CD14-positive monocyte (primary cell): ENCODE measurements around the gene CUL7. TPM values are rescaled to one million over a fixed set of nuclear protein-coding genes. Genes with fewer than 3 reads are reported as not detected.
A peak's percentile ranks its signal among the peaks of the same experiment; 100 is the strongest.

Experiments used
- DNase-seq, 3 donors: peaks; one replicate each; pipeline ENCODE4 v3.0.0-alpha.2; 2011 to 2022
- H2AFZ ChIP-seq: 2 replicates; pipeline ENCODE4 v1.6.0; 2012; ENCODE audit warnings: mild to moderate bottlenecking, low read depth, low read length, inconsistent platforms; ENCODE audit not compliant: insufficient read depth, poor library complexity, severe bottlenecking
- H3K27ac ChIP-seq, 2 donors: 1 replicate in 1 of 2; 2 replicates in 1 of 2; pipeline ENCODE4 v1.5.1; 2012 to 2013; ENCODE audit warnings: low read length in 2 of 2, control low read depth in 1 of 2, inconsistent platforms in 1 of 2, low read depth in 1 of 2, mild to moderate bottlenecking in 1 of 2
- H3K27me3 ChIP-seq, 2 donors: one replicate each; pipeline versions ENCODE4 v1.6.0 to v1.6.1; 2011 to 2013; ENCODE audit warnings: low read length in 2 of 2; ENCODE audit not compliant: control insufficient read depth in 2 of 2, insufficient read depth in 2 of 2
- H3K36me3 ChIP-seq, 2 donors: replicated peaks in 1 of 2; 1 replicate in 1 of 2; 2 replicates in 1 of 2; pipeline versions ENCODE4 v1.5.1 to v1.6.1; 2012 to 2013; ENCODE audit warnings: low read length in 2 of 2, control low read depth in 1 of 2, inconsistent platforms in 1 of 2, mild to moderate bottlenecking in 1 of 2; ENCODE audit not compliant: insufficient read depth in 2 of 2, control insufficient read depth in 1 of 2
- H3K4me1 ChIP-seq, 2 donors: 1 replicate in 1 of 2; 2 replicates in 1 of 2; pipeline versions ENCODE4 v1.5.1 to v1.6.1; 2012 to 2013; ENCODE audit warnings: low read length in 2 of 2, control low read depth in 1 of 2, inconsistent platforms in 1 of 2, mild to moderate bottlenecking in 1 of 2, moderate library complexity in 1 of 2; ENCODE audit not compliant: insufficient read depth in 2 of 2, control insufficient read depth in 1 of 2
- H3K4me2 ChIP-seq: replicated peaks from 2 replicates; pipeline ENCODE3; 2012; ENCODE audit warnings: low read length, moderate library complexity, mild to moderate bottlenecking; ENCODE audit not compliant: poor library complexity, severe bottlenecking; ENCODE audit errors: extremely low read depth
- H3K4me3 ChIP-seq, 3 experiments: fragments of 200-600 bp in 1 of 3; sonication (generic) in 1 of 3; replicated peaks in 1 of 3; 1 replicate in 2 of 3; 2 replicates in 1 of 3; pipeline ENCODE4 v1.5.1; 2011 to 2013; ENCODE audit warnings: low read length in 3 of 3, mild to moderate bottlenecking in 3 of 3, control low read depth in 2 of 3, low read depth in 2 of 3, inconsistent platforms in 1 of 3, moderate library complexity in 1 of 3
- H3K79me2 ChIP-seq: 2 replicates; pipeline ENCODE4 v1.6.0; 2012; ENCODE audit warnings: mild to moderate bottlenecking, control low read depth, inconsistent platforms, low read length, moderate library complexity; ENCODE audit not compliant: insufficient read depth
- H3K9ac ChIP-seq: 2 replicates; pipeline ENCODE4 v1.6.0; 2017; ENCODE audit warnings: low read length, mild to moderate bottlenecking; ENCODE audit not compliant: insufficient read depth, poor library complexity, severe bottlenecking
- H3K9me3 ChIP-seq, 2 donors: replicated peaks in 1 of 2; 1 replicate in 1 of 2; 2 replicates in 1 of 2; pipeline versions ENCODE4 v1.5.1 to v1.6.1; 2012 to 2013; ENCODE audit warnings: low read length in 2 of 2, control low read depth in 1 of 2; ENCODE audit not compliant: control insufficient read depth in 1 of 2, insufficient read depth in 1 of 2
- H4K20me1 ChIP-seq: 2 replicates; pipeline ENCODE4 v1.6.0; 2012; ENCODE audit warnings: mild to moderate bottlenecking, low read length, control low read depth, moderate library complexity; ENCODE audit not compliant: insufficient read depth
- H3K27ac Mint-ChIP-seq, 7 donors: one replicate each; pipeline ENCODE4 v1.8.0; 2020; ENCODE audit warnings: mild to moderate bottlenecking in 7 of 7, mixed read lengths in 7 of 7, moderate library complexity in 6 of 7, inconsistent platforms in 2 of 7
- H3K27me3 Mint-ChIP-seq, 3 donors: one replicate each; pipeline ENCODE4 v1.8.0; 2021 to 2022; ENCODE audit warnings: low read depth in 3 of 3, mild to moderate bottlenecking in 3 of 3, mixed read lengths in 3 of 3, moderate library complexity in 3 of 3, inconsistent platforms in 1 of 3
- H3K36me3 Mint-ChIP-seq, 2 donors: one replicate each; pipeline ENCODE4 v1.8.0; 2020; ENCODE audit warnings: mixed read lengths in 2 of 2, inconsistent platforms in 1 of 2, mild to moderate bottlenecking in 1 of 2
- H3K4me1 Mint-ChIP-seq: one replicate; pipeline ENCODE4 v1.8.0; 2020; ENCODE audit warnings: mild to moderate bottlenecking, mixed read lengths
- H3K4me3 Mint-ChIP-seq, 2 donors: one replicate each; pipeline ENCODE4 v1.8.0; 2020; ENCODE audit warnings: mild to moderate bottlenecking in 2 of 2, mixed read lengths in 2 of 2, moderate library complexity in 1 of 2
- H3K9me3 Mint-ChIP-seq, 7 donors: one replicate each; pipeline ENCODE4 v1.8.0; 2020 to 2022; ENCODE audit warnings: mixed read lengths in 7 of 7, mild to moderate bottlenecking in 6 of 7, moderate library complexity in 6 of 7, inconsistent platforms in 2 of 7
- CTCF ChIP-seq: fragments of 200-600 bp; IDR thresholded peaks from one replicate; pipeline ENCODE4 v1.8.0; 2022; ENCODE audit warnings: antibody characterized with exemption, mild to moderate bottlenecking
- WGBS: methylation state at CpG from one replicate; pipeline ENCODE4 v1.1.5; 2013; ENCODE audit warnings: missing lambda C conversion rate; ENCODE audit not compliant: insufficient coverage; 5-methylcytosine and 5-hydroxymethylcytosine counted together
- intact Hi-C, 2 donors: fragments of 100-400 bp; cut with micrococcal nuclease; formaldehyde crosslinking; loops; one replicate each; pipeline versions ENCODE4 v1.15.0 to v1.15.1; 2023
- polyA plus RNA-seq, 3 donors: library from polyadenylated mRNA; depleted of rRNA in 1 of 3; unstranded in 2 of 3; stranded (reverse) in 1 of 3; fragments of 300-500 nt in 2 of 3; fragments of >200 nt in 1 of 3; fragmentation: Illumina TruSeq in 2 of 3; gene quantifications; 1 replicate in 2 of 3; 2 replicates in 1 of 3; pipeline ENCODE4 v1.2.3, GENCODE V29; 2012 to 2021

CUL7 gene
- polyA plus RNA-seq, 3 donors: 1.2 to 11.6 (median 2.4) TPM

- no peak overlapping the region for H3K27ac Mint-ChIP-seq
- H3K9ac ChIP-seq: no peak overlapping the region
- no peak for DNase-seq
Observed at GRCh38 chr6:43096451-43097097, 42.9 kb upstream of the CUL7 start.

GRCh38 chr6:43095939-43096338 is 42.3 kb upstream of the CUL7 start:
- no peaks in the 10 kb centered on the region for H3K36me3 ChIP-seq
- intact Hi-C loops: no loop called here
- Mint-ChIP-seq H3K27ac (no peak overlapping the region), H3K27me3 (peaks cover 0 to 3% (median 2%) of the 10 kb centered on the region in 3 donors), H3K36me3 (no peaks in the 10 kb centered on the region), H3K4me3 (no peak overlapping the region), H3K4me1 (peaks cover 31% of the 10 kb centered on the region), H3K9me3 (no peaks in the 10 kb centered on the region)
- no peaks in the 10 kb centered on the region for H3K27me3 ChIP-seq
- H3K4me3 ChIP-seq: no peak overlapping the region
- DNase-seq: no peak
- no peak overlapping the region for H3K9ac ChIP-seq
- H3K9me3 ChIP-seq: no peaks in the 10 kb centered on the region
- no peaks in the 10 kb centered on the region for H3K79me2 ChIP-seq
- peak overlapping the region; percentile 81 for H2AFZ ChIP-seq
- peaks cover 0 to 24% of the 10 kb centered on the region in 2 donors for H3K4me1 ChIP-seq
- H3K4me2 ChIP-seq: peak overlapping the region; percentile 42
- H4K20me1 ChIP-seq: no peaks in the 10 kb centered on the region
- 65% methylated on average over 7 of the region's 7 CpGs for WGBS
- no peak overlapping the region for H3K27ac ChIP-seq
- TF ChIP-seq CTCF: no peak

More at GRCh38 chr6:43096451-43097097, 42.9 kb upstream of the CUL7 start:
- TF ChIP-seq CTCF: no peak
- Mint-ChIP-seq H3K4me3 (no peak overlapping the region), H3K9me3 (no peaks in the 10 kb centered on the region), H3K27me3 (peaks cover 0 to 3% (median 3%) of the 10 kb centered on the region in 3 donors), H3K4me1 (peaks cover 31% of the 10 kb centered on the region), H3K36me3 (no peaks in the 10 kb centered on the region)
- WGBS: 39% methylated on average over 7 of the region's 8 CpGs
- H3K79me2 ChIP-seq: no peaks in the 10 kb centered on the region
- H2AFZ ChIP-seq: peak overlapping the region; percentile 81
- H3K27ac ChIP-seq: no peak overlapping the region
- no peaks in the 10 kb centered on the region for H4K20me1 ChIP-seq
- intact Hi-C loops: no loop called here
- no peaks in the 10 kb centered on the region for H3K9me3 ChIP-seq
- H3K4me2 ChIP-seq: peak overlapping the region; percentile 42
- H3K4me1 ChIP-seq: peaks cover 0 to 24% of the 10 kb centered on the region in 2 donors
- H3K4me3 ChIP-seq: peak overlapping the region in 1 of 3 experiments; percentile 14
- no peaks in the 10 kb centered on the region for H3K27me3 ChIP-seq
- H3K36me3 ChIP-seq: no peaks in the 10 kb centered on the region
